ENCODE data around the gene PTPRD. TPM values are rescaled to one million over a fixed set of nuclear protein-coding genes. Genes with fewer than 3 reads are reported as not detected.

The PTPRD gene
- total RNA-seq, 3 donors from 2014 or later: 2.9 to 5.4 (median 3.6) TPM

GRCh38 chr9:9719373-9720112, 893.3 kb downstream of the PTPRD start:
- H3K27ac ChIP-seq: no peak overlapping the region
- H3K4me1 ChIP-seq: no peaks in the 10 kb centered on the region
- TF ChIP-seq POLR2AphosphoS5 (IDR thresholded peaks at IDR 0.05) (no peak), POLR2A (IDR thresholded peaks at IDR 0.05) (no peak), CTCF (IDR thresholded peaks at IDR 0.05) (no peak)
- H3K9me3 ChIP-seq: peaks cover 12 to 16% of the 10 kb centered on the region in 2 donors
- DNase-seq (ENCODE audit: low spot score in 2 of 2): no peak
- intact Hi-C loops (cut with DNase I; ENCODE audit: low total_unique reads): no loop called here
- no peaks in the 10 kb centered on the region for H3K36me3 ChIP-seq
- no peak overlapping the region for H3K4me3 ChIP-seq
- no peaks in the 10 kb centered on the region for H3K27me3 ChIP-seq

- Histone ChIP-seq H3K27me3 (no peaks in the 10 kb centered on the region), H3K9me3 (peaks cover 12 to 16% of the 10 kb centered on the region in 2 donors), H3K4me1 (no peaks in the 10 kb centered on the region), H3K27ac (no peak overlapping the region), H3K4me3 (no peak overlapping the region), H3K36me3 (no peaks in the 10 kb centered on the region)
- intact Hi-C loops (cut with DNase I; ENCODE audit: low total_unique reads): no loop called here
- DNase-seq (ENCODE audit: low spot score in 2 of 2): no peak
- TF ChIP-seq CTCF (IDR thresholded peaks at IDR 0.05) (no peak), POLR2AphosphoS5 (IDR thresholded peaks at IDR 0.05) (no peak), POLR2A (IDR thresholded peaks at IDR 0.05) (no peak)
Measured at GRCh38 chr9:9718691-9719090, 894.1 kb downstream of the PTPRD start.

GRCh38 chr9:9679433-9679832, 933.4 kb downstream of the PTPRD start:
- H3K4me1 ChIP-seq: no peaks in the 10 kb centered on the region
- H3K4me3 ChIP-seq: no peak overlapping the region
- DNase-seq (ENCODE audit: low spot score in 2 of 2): no peak
- no peak for TF ChIP-seq POLR2A (IDR thresholded peaks at IDR 0.05)
- TF ChIP-seq CTCF (IDR thresholded peaks at IDR 0.05): no peak
- TF ChIP-seq POLR2AphosphoS5 (IDR thresholded peaks at IDR 0.05): no peak
- no peak overlapping the region for H3K27ac ChIP-seq
- no peaks in the 10 kb centered on the region for H3K36me3 ChIP-seq
- H3K27me3 ChIP-seq: no peaks in the 10 kb centered on the region
- intact Hi-C loops (cut with DNase I; ENCODE audit: low total_unique reads): no loop called here
- no peaks in the 10 kb centered on the region for H3K9me3 ChIP-seq

- H3K27ac ChIP-seq: no peak overlapping the region
- no peak for TF ChIP-seq CTCF (IDR thresholded peaks at IDR 0.05)
- intact Hi-C loops (cut with DNase I; ENCODE audit: low total_unique reads): no loop called here
- no peak overlapping the region for H3K4me3 ChIP-seq
- no peak for DNase-seq (ENCODE audit: low spot score in 2 of 2)
- no peaks in the 10 kb centered on the region for H3K27me3 ChIP-seq
- H3K9me3 ChIP-seq: no peaks in the 10 kb centered on the region
- H3K36me3 ChIP-seq: no peaks in the 10 kb centered on the region
- H3K4me1 ChIP-seq: no peaks in the 10 kb centered on the region
Measured at GRCh38 chr9:9674461-9674860, 938.3 kb downstream of the PTPRD start.

- no peaks in the 10 kb centered on the region for H3K27me3 ChIP-seq
- H3K4me3 ChIP-seq: no peak overlapping the region
- H3K36me3 ChIP-seq: no peaks in the 10 kb centered on the region
- TF ChIP-seq POLR2AphosphoS5 (IDR thresholded peaks at IDR 0.05) (no peak), POLR2A (IDR thresholded peaks at IDR 0.05) (no peak), CTCF (IDR thresholded peaks at IDR 0.05) (no peak)
- no peaks in the 10 kb centered on the region for H3K9me3 ChIP-seq
- DNase-seq (ENCODE audit: low spot score in 2 of 2): no peak
- H3K27ac ChIP-seq: no peak overlapping the region
- H3K4me1 ChIP-seq: no peaks in the 10 kb centered on the region
- intact Hi-C loops (cut with DNase I; ENCODE audit: low total_unique reads): no loop called here
Measured at GRCh38 chr9:9670454-9670853, 942.3 kb downstream of the PTPRD start.
